ENCODE data around the gene CYP24A1.

The CYP24A1 gene

GRCh38 chr20:54172856-54173652 is 732 bp downstream of the CYP24A1 start:
- no peak for DNase-seq

DNA sequence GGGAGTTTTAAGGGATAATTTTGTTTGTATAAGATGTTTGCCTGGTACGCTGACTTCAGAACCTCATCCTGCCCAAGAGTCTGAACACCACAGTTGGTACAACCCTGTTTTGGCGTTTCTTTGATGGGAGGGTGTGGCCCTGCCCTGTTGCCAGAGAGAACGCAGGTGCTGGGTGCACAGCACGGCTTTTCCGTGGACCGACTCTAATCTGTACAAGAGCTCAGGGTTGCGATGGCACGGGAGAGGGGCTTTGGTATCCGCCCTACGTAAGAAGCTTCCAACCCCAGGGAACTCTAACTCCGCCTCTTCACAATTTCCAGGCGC is 1.3 kb downstream of the CYP24A1 start:
- DNase-seq, result no peak

DNA sequence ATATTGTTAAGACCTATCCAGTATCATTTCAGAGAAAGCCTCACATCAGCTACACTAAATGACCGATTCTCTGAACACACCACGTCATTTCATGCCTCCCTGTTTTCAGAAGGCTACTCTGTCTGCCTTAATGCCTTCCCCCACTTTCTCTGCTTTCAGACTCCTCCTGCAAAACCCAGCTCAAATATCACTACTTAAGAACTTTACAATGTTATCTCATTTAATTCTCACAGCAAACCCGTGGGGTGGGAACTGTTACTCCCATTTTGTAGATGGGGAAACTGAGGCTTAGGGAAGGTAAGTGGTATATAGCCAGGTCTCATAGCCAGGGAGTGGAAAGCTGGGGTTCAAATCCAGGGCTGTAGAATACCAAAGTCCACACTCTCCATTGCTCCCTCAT is 2.8 kb downstream of the CYP24A1 start:
- no peak for DNase-seq

DNA sequence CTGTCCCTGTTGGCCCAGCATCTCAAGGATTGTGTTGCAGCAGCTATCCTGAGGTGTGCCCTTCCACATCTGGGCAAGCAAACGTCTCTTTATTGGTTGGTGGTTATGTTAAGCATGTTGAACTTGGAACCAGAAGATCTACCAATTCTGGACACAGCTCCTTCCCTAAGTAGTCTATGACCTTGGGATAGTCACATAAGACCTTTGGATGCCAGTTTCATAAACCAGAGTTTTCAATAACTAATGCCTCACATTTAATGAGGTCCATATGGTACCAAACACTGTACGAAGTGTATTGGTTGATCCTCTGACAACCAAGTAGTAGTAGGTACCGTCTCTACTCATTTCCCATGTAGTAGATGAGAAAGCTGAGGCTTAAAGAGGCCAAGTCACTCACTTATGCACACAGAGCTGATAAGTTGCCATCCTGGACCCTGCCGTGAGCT is 3.7 kb downstream of the CYP24A1 start:
- no peak for DNase-seq

- no peak for DNase-seq
These were observed 4.6 kb downstream of the CYP24A1 start for GRCh38 chr20:54168961-54169862.

DNA sequence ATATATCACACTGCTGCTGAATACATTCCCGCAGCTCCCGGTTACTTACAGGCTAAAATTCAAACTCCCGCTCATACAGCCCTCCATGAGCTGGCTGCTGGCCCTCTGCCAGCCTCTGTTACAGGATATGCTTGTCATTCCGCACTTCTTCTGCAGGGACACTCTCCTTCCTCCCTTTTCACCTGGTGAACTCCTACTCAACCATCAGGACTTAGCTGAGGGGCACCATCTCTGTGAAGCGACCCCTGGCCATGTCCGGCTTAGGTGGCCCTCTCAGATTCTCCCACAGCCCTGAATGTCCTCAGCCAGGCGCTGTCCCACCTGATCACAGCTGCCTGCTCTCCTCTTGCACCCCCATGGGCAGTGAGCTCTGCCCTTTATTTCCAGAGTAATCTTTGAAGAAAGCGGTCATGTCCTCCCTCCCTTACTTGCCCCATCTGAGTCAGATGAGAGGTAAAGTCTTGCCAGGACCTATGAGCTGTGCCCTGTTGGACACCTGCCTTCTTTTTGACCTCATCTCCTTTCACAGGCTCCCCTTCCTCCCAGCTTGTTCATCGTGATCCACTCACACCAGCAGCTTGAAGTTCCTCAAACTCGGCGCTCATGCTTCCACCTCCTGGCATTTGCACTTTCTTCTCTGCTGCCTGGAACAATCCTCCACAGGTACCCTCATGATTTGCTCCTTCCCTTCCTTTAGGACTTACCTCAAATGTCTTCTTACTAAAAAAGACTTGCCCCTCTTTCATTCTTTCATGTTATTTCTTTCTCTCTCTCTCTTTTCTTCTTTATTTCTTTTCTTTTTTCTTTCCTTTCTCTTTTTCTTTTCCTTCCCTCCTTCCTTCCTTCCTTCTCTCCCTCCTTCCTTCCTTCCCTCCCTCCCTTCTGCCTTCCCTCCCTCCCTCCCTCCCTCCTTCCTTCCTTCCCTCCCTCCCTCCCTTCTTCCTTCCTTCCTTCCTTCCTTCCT is 5.6 kb downstream of the CYP24A1 start:
- no peak for DNase-seq

- no peak for DNase-seq
These were observed 6.7 kb downstream of the CYP24A1 start for GRCh38 chr20:54166987-54167662.

DNA sequence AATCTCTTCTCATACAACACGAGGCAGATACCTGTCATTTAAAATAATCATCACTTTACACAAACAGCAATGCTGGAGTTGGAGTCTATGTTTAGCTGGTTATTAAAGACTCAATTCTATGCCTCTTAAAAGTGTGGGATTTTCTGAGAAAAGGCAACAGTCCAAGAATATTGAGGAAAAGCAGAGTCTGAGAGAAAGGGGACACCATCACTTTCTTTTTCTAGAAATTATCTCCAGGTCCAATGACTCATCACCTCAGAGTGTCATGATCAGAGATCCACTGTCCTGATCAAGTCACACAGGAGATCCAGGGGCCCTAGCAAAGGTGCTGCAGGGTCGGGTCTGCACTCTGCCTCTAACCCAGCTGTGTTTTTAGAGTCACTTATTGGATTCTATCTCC is 8.0 kb downstream of the CYP24A1 start:
- no peak for DNase-seq

DNA sequence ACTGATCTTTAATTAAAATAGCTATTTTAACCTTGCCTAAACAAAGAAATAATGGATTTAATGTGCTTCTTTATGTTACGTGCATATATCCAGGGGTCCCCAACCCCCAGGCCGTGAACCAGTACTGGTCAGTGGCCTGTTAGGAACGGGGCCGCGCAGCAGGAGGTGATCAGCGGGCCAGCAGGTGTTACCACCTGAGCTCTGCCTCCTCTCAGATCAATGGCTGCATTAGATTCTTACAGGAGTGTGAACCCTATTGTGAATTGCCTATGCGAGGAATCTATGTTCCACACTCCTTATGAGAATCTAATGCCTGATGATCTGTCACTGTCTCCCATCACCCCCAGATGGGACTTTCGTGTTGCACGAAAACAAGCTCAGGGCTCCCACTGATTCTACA is 8.8 kb downstream of the CYP24A1 start:
- DNase-seq, result no peak

GRCh38 chr20:54163402-54163801 is 10.4 kb downstream of the CYP24A1 start:
- no peak for DNase-seq

- DNase-seq, result no peak
These were observed 11.3 kb downstream of the CYP24A1 start for GRCh38 chr20:54162378-54163009.

DNA sequence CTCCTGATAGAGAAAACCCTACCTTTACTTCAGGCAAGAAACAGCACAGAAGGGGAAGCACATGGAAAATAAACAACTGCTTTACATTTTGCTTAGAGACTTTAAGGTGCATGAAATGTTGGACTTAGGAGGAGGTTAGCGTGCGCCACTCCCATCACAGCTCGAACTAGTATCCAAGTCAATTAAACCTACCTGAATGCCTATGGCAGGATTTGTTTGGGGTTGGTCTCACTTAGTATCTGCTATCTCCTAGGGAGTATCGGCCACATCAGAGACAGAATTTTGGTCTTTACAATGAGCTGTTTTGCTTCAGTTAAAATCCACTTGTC is 12.0 kb downstream of the CYP24A1 start:
- no peak for DNase-seq

GRCh38 chr20:54161008-54161820 is 12.6 kb downstream of the CYP24A1 start:
- no peak for DNase-seq

DNA sequence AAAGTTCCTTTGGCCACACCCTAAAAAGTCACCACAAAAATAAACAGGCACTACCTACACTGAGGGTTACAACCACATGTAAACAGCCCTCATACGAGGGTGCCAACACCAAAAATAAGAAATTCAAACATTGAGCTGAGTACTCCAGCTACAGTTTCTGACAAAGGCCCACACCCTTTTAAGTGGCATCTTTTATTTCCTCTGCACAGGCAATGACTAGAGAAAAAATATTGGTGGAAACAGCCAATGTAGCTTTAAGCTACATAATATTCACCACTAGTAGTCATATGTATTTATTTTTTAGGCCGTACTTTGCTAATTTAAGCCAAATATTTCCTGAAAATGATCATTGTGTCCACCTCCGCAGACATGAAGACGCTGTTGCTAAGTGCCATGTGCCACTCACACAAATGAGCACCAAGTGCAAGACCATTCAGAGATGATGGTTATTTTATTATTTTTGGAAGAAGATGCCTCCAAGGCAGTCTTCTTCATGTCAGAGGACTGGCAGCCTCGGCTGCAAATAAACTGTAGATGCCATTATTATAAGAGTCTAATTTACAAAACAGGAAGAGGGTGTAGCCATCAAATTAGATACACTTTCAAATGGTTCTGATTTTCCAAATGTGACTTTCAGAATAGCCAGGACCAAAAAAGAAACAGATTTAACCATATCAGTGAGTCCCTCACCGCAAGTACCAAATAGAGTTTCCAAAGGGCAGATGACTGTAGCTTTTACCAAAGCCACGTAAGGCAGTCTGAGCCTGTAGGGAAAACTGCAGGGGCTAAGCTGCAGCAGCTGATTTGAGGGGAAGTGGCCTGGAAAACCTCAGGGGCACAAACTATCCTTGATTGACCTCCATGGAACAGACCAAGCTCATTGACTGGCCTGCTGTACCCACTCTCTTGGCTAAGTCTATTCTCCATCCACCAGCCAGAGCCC is 13.4 kb downstream of the CYP24A1 start:
- no peak for DNase-seq

DNA sequence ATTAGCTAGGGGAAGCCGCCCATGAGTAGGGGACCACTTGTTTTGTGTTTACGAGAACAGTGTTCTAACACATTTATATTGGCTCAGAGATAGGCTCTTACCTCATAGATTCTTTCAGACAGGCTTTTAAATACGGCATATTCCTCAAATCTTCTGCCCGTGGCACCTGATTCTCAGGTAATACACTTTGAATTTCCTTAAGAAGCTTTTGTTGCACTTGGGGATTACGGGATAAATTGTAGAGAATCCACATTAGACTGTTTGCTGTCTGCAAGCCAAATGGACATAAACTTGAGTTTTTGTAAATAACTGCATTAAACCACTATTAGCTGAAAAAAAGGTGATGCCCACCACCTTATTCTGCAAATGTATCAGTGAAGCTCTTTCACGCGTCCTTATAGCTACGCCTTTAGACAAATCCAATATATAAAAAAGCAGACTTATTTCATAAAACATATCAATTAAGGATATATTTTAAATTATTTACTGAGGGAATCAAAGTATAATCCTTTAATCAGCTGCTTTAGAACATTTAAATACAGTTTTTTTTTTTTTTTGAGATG is 14.8 kb downstream of the CYP24A1 start:
- DNase-seq, result no peak

DNA sequence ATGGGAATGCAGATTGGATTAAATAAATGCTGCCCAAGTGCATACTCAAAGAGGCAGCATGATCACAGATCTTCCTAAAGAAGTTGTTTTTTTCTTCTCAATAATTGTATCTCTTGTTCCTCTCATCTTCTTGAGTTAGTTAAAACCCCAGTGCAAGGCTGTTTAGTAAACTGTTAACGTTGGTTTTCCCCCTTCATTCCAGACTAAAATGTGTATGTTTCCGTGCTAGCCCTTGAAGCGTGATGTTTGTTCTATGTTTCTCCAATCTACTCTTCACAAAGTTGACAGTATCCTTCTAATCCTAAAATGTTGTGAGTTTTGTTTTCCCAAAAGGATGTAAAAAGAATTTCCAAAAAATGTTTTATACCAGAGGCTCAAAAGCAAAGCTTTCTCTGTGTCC is 15.6 kb downstream of the CYP24A1 start:
- no peak for DNase-seq

DNA sequence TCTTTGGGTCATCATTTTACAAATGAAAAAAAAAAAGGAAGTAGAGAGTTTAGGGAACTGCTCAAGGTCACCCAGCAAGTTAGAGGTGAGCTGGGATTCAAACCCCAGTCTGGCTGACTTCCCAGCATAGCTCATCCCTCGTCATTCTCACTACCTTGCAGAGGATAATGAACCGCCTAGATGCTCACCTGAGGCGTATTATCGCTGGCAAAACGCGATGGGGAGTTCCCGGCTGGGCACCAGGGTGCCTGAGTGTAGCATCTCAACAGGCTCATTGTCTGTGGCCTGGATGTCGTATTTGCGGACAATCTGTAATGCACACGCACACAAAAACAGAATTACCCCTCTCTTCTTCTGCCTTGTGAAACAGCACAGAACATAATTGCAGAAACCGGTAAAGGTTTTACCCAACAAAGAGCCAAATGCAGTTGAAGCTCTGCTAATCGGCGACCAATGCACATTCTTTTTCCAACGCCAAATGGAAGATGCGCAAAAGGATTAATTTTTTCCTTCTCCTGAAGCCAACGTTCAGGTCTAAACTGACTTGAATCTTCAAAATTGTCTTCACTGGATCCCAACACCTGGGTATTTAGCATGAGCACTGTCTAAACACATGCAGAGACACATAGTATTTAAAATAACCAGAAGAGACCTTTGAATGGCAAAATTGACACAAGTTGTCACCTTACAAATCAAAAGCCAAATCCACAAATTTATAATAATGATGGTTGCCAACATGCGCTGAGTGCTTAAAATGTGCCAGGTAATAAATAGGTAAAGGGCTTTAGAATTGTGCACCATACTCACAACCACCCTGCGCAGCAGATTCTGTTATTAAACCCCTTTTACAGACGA is 16.6 kb downstream of the CYP24A1 start:
- DNase-seq, result no peak

DNA sequence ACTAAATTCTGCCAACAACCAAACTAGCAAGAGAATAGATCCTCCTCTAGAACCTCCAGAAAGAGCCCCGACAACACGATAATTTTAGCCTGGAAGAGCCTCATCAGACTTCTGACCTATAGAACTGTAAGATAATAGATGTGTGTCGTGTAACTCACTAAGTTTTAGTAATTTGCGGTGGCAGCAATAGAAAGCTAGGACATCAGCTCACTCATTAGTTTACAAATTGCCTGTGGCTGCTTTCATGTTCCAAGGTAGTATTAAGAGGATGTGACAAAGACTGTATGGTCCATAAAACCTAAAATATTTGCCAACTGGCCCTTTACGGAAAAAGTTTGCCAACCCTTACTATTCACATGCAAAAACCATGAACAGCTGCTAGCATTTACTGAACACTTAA is 17.3 kb downstream of the CYP24A1 start:
- no peak for DNase-seq

All from activated CD4-positive, alpha-beta T cell treated with anti-CD3 and anti-CD28 coated beads for 4 hours (primary cell).